GM08714 (cell line): ENCODE measurements around the gene GNA15.
"Not testable (repeated sequence)": the region's sequence is repeated elsewhere in the genome, so short reads cannot be mapped to it uniquely, and the experiment has no call there.

Source experiments
- H3K4me3 ChIP-seq: fragments of 200-500 bp; sonication (Bioruptor generic); 2 replicates; pipeline ENCODE4 v1.5.1; 2014; ENCODE audit warnings: mild to moderate bottlenecking, low read length, inconsistent platforms
- ZNF274 ChIP-seq: IDR thresholded peaks from 2 replicates; pipeline ENCODE4 v1.6.1; 2012; ENCODE audit warnings: mild to moderate bottlenecking, low read depth, low read length

GNA15 gene, protein sequence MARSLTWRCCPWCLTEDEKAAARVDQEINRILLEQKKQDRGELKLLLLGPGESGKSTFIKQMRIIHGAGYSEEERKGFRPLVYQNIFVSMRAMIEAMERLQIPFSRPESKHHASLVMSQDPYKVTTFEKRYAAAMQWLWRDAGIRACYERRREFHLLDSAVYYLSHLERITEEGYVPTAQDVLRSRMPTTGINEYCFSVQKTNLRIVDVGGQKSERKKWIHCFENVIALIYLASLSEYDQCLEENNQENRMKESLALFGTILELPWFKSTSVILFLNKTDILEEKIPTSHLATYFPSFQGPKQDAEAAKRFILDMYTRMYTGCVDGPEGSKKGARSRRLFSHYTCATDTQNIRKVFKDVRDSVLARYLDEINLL

DNA sequence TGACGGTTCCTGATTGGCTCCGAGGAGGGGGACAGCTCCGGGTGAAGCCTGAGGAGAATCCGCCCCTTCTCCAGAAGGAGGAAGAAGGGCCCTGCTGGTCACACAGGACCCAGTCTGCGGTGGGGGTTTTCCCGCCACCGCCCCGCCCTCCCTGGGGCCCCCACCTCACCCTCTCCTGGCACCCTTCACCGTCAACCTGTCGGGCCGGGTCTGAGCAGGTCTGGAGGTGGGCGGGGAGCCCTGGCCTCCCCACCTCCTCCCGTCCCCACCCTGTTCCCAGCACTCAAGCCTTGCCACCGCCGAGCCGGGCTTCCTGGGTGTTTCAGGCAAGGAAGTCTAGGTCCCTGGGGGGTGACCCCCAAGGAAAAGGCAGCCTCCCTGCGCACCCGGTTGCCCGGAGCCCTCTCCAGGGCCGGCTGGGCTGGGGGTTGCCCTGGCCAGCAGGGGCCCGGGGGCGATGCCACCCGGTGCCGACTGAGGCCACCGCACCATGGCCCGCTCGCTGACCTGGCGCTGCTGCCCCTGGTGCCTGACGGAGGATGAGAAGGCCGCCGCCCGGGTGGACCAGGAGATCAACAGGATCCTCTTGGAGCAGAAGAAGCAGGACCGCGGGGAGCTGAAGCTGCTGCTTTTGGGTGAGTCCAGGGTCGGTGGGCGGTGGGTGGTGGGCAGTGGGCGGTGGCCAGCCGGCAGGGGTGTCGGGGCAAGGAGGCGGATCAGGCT, at the start of gene GNA15:
Gene GNA15 (plus strand): TSS at position 73 of the 723 bp plus-strand sequence. CDS start 418 bp downstream, at position 491.
- peak within 1 kb of the TSS; percentile 67; the same call in 1 of the 2 replicates for H3K4me3 ChIP-seq
- TF ChIP-seq ZNF274 = no peak

DNA sequence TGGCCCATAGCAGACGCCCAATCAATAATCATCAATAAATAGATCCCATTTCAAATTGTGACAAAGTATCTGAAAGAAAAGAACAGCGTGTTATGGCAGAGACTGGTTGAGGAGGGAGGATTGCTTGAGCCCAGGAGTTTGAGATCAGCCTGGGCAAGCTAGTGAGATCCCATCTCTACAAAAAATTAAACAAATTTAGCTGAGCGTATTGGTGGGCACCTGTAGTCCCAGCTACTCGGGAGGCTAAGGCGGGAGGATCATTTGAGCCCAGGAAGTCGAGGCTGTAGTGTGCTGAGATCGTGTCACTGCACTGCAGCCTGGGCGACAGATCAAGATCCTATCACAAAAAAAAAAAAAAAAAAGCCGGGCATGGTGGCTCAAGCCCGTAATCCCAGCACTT, 48.1 kb upstream of the GNA15 start:
- TF ChIP-seq ZNF274 = no peak

DNA sequence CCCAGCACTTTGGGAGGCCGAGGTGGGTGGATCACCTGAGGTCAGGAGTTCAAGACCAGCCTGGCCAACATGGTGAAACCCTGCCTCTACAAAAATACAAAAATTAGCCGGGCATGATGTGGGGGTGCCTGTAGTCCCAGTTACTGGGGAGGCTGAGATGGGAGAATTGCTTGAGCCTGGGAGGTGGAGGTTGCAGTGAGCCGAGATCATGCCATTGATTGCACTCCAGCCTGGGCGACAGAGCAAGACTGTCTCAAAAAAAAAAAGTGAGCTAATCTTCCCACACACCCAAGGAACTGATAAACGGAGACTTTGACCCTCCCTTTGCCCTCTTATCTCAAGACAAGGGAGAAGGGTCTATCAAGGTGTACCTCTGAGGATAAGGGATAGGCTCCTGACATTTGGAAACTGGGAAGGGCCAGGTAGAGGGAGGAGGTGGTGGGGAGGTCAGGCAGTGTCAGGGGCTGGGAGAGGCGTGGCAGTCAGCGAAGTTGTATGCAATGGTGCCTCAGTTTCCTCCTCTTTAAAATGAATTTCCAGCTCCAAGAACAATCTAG, 46.5 kb upstream of the GNA15 start:
- not testable (repeated sequence) for H3K4me3 ChIP-seq

More for the DNA sequence above, 48.1 kb upstream of the GNA15 start:
- no peak overlapping the region for H3K4me3 ChIP-seq

DNA sequence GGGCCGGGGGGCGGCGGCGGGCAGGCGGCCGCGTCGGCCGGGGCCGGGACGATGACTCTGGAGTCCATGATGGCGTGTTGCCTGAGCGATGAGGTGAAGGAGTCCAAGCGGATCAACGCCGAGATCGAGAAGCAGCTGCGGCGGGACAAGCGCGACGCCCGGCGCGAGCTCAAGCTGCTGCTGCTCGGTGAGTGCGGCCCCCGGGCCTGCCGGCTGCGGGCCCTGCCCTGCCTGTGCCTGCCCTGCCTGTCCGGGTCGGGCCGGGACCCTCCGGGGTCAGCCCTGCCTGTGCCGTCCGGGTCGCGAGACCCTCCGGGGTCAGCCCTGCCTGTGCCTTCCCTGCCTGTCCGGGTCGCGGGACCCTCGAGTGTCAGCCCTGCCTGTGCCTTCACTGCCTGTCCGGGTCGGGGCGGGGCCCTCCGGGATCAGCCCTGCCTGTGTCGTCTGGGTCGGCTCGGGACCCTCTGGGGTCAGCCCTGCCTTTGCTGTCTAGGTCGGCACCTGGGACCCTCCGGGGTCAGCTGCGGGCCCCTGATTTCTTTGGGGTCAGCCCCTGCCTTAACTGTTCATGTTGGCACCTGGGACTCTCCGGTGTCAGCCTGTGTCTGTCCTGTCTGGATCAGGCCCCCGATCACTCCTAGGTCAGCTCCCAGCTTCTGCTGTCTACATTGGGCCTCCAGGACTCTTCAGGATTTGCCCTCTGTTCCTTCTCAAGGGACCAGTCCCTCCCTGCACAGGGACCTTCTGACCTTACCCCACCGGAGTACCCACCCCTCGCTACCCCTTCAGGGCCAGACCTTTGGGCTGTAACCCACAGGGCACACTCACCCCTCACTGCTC, 41.0 kb upstream of the GNA15 start:
- no peak for TF ChIP-seq ZNF274
- peak overlapping the region; percentile 77 for H3K4me3 ChIP-seq

DNA sequence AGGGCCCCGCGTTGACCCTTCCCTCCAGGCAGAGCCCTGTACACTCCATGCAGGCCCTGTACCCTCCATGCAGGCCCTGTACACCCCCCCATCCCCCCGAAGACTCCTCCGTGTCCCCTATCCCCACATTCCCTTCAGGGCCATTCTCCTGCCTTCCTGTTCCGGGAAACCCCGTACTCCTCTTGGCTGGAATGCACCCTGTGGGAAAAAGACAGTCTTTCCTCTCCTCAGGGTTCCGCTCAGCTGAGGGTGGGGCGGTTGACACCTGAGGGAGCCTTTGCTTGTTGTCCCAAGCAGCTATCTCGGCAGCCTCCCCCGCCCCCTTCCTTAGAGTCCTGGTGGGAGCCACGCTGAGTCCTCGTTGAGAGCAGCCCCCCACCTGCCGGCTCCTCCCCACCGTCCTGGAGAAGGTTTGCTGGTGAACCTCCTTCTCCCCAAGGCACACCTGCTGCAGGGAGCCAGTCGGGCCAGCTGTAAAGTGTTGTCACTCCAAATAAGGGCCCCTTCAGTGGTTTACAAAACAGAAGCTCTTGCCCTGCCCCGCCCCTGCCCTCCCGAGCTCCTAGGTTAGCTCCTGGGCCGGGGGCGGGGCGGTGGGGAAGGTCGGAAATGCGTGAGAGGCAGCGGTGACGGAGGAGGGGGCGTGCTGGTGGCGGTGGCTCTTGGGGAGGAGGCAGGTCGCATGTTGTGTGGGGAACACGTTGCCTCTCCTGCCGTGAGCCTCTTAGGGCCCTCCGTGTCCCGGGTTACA, 40.2 kb upstream of the GNA15 start:
- peak overlapping the region; percentile 77 for H3K4me3 ChIP-seq
- no peak for TF ChIP-seq ZNF274

DNA sequence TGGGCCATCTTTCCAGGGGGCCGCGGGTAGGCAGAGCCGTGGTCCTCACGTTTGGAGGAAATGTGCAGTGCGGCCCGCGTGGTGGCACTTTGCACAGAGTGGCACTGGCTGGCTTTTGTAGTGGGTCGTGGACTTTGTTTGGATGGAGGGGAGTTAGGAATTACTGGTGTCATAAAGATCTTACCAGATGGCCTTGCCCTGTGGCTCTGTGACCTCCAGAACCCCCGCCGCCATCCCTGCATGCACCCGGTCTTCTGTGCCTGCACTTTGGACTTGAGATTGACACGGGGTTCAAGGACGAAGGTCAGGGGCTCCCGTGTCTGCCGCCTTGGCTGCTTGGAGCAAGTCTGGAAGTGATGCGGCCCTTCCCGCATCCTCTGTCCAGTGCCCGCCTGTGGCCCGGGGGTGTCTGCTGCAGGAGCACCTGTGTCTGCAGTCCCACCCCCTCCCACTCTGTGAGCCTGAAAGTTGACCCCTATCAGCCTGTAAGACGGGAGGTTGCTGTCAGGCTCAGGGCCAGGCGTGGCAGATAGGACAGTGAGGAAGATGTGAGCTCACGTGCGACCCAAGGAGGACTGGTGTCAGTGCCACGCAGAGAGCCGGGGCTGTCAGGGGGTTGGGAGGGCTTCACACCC, 39.4 kb upstream of the GNA15 start:
- TF ChIP-seq ZNF274 = no peak
- H3K4me3 ChIP-seq = no peak overlapping the region

DNA sequence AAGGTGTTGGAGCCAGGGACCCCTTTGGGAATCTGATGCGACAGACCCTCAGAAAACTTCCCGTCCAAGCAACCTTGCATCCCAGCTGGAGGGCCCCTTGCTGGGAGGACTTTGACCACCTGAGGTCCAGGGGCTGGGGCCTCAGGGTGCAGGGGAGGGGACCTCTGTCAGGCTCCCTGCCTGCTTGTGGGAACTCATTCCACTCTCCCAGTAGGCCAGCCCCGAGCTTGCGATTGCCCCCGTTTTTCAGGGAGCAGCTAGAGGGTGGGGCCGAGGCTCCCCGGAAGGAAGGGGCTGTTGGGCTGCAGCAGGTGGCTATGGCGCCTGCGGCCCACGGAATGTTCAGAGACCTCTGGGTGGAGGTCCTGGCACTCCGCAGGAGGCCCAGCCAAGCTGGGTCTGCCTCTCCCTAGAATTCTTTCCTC, 38.9 kb upstream of the GNA15 start:
- H3K4me3 ChIP-seq = no peak overlapping the region
- no peak for TF ChIP-seq ZNF274

DNA sequence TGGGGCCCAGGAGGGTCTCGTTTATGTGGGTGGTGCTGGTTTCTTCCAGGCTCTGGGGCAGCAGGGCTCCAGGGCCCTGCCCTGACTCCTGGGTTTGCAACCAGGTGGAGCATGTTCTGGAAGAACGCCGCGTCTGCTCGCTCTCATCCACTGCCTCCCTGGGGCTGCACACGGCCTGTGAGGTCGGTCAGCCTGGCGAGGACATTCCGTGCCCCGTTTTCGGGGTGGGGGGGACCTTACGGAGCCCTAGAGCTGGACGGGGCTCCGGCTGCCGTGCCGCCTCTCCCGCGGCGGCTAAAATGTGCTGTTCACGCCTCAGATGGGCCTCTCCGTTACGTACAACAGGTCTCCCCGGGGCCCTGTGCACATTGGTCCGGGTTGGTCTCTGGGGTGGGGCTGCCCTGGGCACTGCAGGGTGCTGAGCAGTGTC, 38.4 kb upstream of the GNA15 start:
- no peak for TF ChIP-seq ZNF274
- no peak overlapping the region for H3K4me3 ChIP-seq

DNA sequence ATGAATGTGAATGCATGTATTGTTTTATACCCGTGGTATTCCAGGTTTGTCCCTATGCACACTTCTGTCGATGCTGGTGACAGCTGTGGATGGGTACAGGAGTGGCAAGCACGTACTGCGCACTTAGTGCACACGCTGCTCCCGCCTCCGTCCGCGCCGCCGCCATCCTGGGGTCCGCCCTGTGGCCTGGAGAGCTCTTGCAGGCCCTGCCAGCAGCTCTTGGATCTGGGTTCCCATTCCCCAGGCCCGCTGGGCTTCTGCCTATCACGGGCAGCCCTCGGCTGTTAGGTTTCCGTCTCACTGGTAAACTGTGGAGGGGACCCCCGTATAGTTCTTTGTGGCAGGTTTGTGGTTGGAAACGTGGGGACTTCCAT, 37.7 kb upstream of the GNA15 start:
- TF ChIP-seq ZNF274 = no peak
- H3K4me3 ChIP-seq = no peak overlapping the region

DNA sequence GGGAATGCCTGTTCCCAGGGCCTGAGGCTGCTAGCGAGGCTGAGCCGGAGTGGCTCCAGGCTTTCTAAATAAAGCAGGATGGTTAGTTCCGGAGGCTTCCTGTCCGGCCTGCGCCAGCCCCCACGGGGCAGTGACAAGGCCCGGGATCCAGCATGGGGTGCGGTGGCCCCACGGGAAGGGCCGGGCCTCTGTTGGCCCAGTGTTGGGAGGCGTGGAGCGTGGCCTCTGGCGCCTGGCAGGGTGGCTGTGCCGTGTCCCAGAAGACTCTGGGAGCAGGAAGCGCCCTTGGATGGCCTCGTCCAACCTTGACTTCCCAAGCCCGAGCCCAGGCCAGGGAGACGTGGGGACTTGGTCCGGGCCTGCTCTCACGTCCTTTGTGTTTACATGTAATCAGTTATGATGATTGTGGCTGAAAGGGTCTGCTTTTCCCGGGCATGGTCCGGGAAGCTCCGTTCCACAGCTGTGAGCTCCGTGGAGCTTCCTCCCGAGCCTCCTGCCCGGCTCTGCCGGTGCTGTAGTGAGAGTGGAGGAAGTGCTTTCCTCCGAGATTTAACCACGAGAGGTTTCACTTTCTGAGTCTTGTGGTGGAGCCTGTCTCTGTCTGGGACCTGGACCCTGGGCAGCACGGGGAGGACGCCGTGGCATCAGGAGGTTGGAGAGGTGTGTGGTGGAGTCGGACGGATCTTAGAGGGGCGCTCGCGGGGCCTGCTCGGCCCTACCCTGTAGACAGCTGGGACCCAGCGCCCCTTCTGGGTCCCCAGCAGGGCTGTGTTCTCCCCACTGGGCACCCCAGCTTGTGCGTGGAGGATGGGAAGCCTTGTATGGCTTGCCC, 37.1 kb upstream of the GNA15 start:
- no peak overlapping the region for H3K4me3 ChIP-seq
- no peak for TF ChIP-seq ZNF274

DNA sequence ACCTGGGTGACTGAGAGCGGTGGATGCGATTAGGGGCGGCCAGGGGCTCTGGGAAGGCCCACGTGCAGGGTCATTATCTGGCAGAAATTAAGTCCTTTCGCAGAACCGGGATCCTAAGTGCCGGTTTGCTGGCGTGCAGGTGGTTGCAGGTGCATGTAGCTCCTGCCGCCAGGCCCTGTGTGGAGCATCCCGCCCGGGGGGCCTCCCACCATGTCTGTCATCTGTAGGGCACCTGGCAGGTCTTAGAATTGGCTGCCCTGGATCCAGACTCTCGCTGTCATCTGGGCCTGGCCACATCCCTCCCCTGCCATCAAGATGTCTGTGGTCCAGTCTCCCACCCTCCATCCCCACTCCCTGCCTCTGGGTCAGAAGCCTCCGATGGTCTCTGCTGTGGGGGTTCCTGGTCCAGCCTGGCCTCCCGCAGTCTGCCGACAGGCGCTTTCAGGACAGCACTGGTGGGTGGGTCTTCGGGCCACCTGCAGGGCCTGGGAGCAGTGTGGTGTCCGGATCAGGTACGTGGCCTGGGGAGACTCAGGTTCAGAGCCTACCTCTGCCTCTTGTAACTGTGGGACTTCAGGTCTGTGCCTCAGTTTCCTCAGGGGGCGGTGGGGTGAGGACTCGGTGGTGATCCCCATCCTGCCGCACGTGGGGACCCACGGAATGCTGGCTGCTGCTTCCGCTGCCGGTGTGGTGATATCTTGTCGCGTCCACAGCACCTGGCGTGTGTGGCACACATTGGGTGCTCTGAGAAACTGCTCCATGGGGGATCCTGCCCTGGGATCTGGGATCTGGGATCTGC, 36.3 kb upstream of the GNA15 start:
- no peak for TF ChIP-seq ZNF274
- H3K4me3 ChIP-seq = no peak overlapping the region
